Breast epithelium (tissue), 3 donors: Measurements from ENCODE around the gene SLC23A2.

Experiments used
- POLR2A ChIP-seq: fragments of 450-650 bp; IDR thresholded peaks from one replicate; pipeline ENCODE4 v1.6.1; 2016; ENCODE audit warnings: antibody characterized with exemption, mild to moderate bottlenecking, moderate library complexity
- POLR2AphosphoS5 ChIP-seq, 3 donors: sonication (generic); formaldehyde crosslinking; IDR thresholded peaks; one replicate each; pipeline ENCODE4 v1.6.1; 2017; ENCODE audit warnings: antibody characterized with exemption in 3 of 3
- TF ChIP-seq, protein P1 (sequence below), 3 donors: fragments of 450-650 bp; IDR thresholded peaks; one replicate each; pipeline ENCODE4 v1.5.1; 2016 to 2017; ENCODE audit warnings: antibody characterized with exemption in 3 of 3, mild to moderate bottlenecking in 3 of 3, moderate library complexity in 3 of 3

DNA sequence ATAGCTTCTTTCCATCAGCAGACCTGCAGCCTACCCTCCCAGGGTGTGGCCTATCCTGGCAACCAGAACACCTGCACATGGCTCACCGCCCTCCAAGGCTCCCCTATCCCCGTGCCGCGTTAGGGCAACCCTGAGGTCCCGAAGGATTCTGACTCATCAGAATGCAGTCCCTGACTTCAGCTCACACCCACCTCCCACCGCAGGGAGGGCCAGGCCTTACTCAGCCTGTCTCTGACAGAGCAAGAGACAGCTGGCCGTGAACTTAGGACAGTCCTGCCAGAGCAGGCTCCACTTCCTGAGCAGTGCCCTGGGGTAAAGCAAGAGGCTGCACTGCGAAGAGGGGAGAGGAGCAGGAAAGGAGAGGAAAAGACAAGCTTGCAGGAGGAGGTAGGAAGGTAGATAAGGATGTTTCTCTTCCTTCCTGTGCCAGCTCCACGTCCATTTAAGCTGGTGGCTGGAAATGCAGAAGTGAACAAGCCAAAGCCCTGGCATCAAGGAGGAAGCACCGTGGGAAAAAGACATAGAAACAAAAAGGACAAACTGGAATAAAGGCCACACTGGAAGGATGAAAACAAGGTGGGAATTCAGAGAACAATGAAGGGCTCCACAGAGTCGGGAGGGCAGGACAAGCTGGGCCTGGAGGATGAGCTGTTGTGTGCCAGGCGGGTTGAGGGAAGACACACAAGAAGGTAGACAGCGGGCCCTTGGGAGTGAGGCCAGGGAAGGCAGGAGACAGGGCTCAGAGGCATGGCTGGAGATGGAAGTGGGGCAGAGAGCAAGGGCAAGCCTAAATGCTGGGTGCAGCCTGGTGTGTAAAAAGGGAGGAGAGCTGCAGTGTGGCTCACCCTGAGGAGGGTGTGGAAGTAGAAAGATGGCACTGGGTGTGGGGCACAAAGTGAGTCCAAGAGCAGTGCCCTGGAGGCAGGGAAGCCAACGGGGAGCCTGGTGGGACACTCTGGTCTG, 102.7 kb downstream of the SLC23A2 start:
- TF ChIP-seq, protein P1, sequence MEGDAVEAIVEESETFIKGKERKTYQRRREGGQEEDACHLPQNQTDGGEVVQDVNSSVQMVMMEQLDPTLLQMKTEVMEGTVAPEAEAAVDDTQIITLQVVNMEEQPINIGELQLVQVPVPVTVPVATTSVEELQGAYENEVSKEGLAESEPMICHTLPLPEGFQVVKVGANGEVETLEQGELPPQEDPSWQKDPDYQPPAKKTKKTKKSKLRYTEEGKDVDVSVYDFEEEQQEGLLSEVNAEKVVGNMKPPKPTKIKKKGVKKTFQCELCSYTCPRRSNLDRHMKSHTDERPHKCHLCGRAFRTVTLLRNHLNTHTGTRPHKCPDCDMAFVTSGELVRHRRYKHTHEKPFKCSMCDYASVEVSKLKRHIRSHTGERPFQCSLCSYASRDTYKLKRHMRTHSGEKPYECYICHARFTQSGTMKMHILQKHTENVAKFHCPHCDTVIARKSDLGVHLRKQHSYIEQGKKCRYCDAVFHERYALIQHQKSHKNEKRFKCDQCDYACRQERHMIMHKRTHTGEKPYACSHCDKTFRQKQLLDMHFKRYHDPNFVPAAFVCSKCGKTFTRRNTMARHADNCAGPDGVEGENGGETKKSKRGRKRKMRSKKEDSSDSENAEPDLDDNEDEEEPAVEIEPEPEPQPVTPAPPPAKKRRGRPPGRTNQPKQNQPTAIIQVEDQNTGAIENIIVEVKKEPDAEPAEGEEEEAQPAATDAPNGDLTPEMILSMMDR (IDR thresholded peaks at IDR 0.05): no peak
- no peak for TF ChIP-seq POLR2A
- TF ChIP-seq POLR2AphosphoS5 (IDR thresholded peaks at IDR 0.05): no peak
